Measurements from ENCODE around the gene CERS5.

The CERS5 gene

GRCh38 chr12:50119387-50119786 is 47.8 kb downstream of the CERS5 start:
- no peak overlapping the region for H3K4me3 ChIP-seq (ENCODE audit: low read depth, low read length)
- TF ChIP-seq, protein P1, sequence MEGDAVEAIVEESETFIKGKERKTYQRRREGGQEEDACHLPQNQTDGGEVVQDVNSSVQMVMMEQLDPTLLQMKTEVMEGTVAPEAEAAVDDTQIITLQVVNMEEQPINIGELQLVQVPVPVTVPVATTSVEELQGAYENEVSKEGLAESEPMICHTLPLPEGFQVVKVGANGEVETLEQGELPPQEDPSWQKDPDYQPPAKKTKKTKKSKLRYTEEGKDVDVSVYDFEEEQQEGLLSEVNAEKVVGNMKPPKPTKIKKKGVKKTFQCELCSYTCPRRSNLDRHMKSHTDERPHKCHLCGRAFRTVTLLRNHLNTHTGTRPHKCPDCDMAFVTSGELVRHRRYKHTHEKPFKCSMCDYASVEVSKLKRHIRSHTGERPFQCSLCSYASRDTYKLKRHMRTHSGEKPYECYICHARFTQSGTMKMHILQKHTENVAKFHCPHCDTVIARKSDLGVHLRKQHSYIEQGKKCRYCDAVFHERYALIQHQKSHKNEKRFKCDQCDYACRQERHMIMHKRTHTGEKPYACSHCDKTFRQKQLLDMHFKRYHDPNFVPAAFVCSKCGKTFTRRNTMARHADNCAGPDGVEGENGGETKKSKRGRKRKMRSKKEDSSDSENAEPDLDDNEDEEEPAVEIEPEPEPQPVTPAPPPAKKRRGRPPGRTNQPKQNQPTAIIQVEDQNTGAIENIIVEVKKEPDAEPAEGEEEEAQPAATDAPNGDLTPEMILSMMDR (IDR thresholded peaks at IDR 0.05; ENCODE audit: low read depth, low read length), result no peak

GRCh38 chr12:50117057-50117622 is 50.0 kb downstream of the CERS5 start:
- TF ChIP-seq, protein P1 (IDR thresholded peaks at IDR 0.05; ENCODE audit: low read depth, low read length), result no peak

DNA sequence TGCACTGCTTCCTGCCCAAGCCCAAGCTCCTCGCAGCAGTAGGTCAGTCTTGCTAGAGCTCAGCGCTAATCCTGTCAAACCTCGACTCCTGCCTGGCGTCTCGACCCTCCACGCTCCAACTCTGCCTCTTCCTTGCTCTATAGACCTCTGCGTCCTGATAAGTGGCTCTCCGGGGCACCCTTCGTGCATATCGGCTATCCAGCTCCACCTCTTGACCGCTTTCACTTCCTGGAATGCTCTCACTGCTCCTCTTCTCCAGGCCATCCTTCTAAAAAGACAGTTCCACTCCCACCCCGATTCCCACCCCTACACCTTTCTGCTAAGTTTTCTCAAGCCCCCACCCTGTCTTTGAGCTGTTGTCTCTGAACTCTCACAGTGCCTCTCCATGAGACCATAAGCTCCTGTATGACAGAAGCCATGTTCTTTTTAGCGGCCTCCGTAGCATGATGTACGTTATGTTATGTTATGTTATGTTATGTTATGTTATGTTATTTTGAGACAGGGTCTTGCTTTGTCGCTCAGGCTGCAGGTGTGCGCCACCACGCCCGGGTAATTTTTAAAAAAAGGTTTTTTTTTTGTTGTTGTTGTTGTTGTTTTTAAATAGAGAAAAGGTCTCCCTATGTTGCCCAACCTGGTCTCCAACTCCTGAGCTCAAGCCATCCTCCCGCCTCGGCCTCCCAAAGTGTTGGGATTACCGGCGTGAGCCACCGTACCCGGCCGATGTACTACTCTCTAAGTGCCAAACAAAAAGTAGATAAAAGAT is 54.5 kb downstream of the CERS5 start:
- TF ChIP-seq, protein P1 (IDR thresholded peaks at IDR 0.05; ENCODE audit: low read depth, low read length), result no peak
- peak overlapping the region; percentile 94 for H3K4me3 ChIP-seq (ENCODE audit: low read depth, low read length)

More at GRCh38 chr12:50117057-50117622, 50.0 kb downstream of the CERS5 start:
- H3K4me3 ChIP-seq (ENCODE audit: low read depth, low read length), result no peak overlapping the region

DNA sequence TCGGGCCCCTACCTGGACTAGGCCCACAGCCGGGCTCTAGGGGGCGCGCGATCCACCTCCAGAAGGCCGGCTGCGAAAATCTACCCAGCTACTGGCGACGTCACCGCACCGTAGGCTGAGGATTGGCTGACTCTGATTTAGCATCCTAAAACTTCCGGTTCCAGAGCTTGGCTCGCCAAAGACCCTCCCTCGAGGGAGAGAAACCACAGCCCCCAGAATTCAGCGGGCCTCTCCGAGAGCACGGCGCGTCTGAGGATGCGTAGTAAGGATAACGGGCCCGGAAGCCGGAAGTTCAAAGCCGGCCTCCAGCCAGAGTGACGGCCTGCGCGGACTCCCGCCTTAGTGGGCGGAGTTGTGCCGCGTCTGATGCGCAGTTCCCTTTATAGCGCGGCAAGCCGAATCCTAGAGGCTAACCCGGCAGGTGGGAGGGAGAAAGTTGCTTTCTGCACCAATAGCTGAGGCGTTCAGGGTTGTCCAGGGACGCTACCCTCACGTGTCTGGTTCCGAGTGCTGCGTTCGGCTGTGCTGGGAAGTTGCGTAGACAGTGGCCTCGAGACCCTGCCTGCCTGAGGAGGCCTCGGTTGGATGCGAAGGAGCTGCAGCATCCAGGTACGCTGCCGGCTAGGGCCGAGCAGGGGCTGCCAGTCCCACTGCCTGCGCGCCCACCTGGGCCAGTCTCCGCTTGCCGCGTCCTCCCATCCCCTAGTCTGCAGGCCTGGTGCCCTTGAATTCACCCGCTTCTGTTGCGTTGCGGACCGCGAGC is 55.3 kb downstream of the CERS5 start, which contains the start of gene COX14:
COX14 (plus strand) TSS at position 544 of the 763 bp plus-strand sequence. CDS start 7,808 bp downstream, outside the sequence.
- H3K4me3 ChIP-seq (ENCODE audit: low read depth, low read length), result peak within 1 kb of the TSS; percentile 94
- TF ChIP-seq, protein P1 (IDR thresholded peaks at IDR 0.05; ENCODE audit: low read depth, low read length), result peak; percentile 85

DNA sequence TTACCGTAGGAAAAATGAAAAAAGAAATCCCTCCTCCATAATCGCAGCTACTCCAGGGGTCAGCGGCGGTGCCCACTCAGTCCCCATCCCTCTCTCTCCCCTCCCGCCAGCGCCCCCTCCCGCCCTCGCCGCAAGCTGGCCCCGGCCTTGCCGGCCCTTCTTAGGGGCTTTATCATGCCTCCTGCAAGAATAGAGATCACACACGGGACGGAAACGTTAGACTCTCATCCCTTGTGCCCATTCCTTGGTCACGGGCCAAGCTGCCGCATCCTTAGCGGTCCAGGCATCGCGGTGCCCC is 55.8 kb downstream of the CERS5 start:
- peak overlapping the region; percentile 29; the same call in 1 of the 2 replicates for H3K4me3 ChIP-seq (ENCODE audit: low read depth, low read length)
- TF ChIP-seq, protein P1 (IDR thresholded peaks at IDR 0.05; ENCODE audit: low read depth, low read length), result no peak

- TF ChIP-seq, protein P1 (IDR thresholded peaks at IDR 0.05; ENCODE audit: low read depth, low read length), result no peak
- no peak overlapping the region for H3K4me3 ChIP-seq (ENCODE audit: low read depth, low read length)
These were observed 56.3 kb downstream of the CERS5 start for GRCh38 chr12:50110762-50111351.
